Fibroblast of lung (primary cell): ENCODE measurements around the gene CYP2A6. TPM values are rescaled to one million over a fixed set of nuclear protein-coding genes. Genes with fewer than 3 reads are reported as not detected.
"Not testable (repeated sequence)": the region's sequence is repeated elsewhere in the genome, so short reads cannot be mapped to it uniquely, and the experiment has no call there.

Source experiments
- DNase-seq, 2 donors: peaks; one replicate each; pipeline versions ENCODE4 v3.0.0 to v3.0.0-alpha.2; 2010; ENCODE audit warnings: low read depth in 2 of 2
- H2AFZ ChIP-seq: 2 replicates; pipeline ENCODE4 v1.5.1; 2012; ENCODE audit warnings: low read length, control low read depth, inconsistent platforms
- H3K27ac ChIP-seq: 2 replicates; pipeline ENCODE4 v1.5.1; 2011; ENCODE audit warnings: low read length, control low read depth; ENCODE audit not compliant: insufficient read depth
- H3K27me3 ChIP-seq: 2 replicates; pipeline ENCODE4 v1.5.1; 2011; ENCODE audit warnings: mild to moderate bottlenecking, low read length; ENCODE audit not compliant: control insufficient read depth, insufficient read depth
- H3K36me3 ChIP-seq: 2 replicates; pipeline ENCODE4 v1.5.1; 2011; ENCODE audit warnings: low read length; ENCODE audit not compliant: control insufficient read depth, insufficient read depth
- H3K4me1 ChIP-seq: 2 replicates; pipeline ENCODE4 v1.5.1; 2011; ENCODE audit warnings: low read length; ENCODE audit not compliant: control insufficient read depth, insufficient read depth; ENCODE audit errors: extremely low read depth
- H3K4me2 ChIP-seq: 2 replicates; pipeline ENCODE4 v1.5.1; 2011; ENCODE audit warnings: low read length, control low read depth; ENCODE audit not compliant: insufficient read depth; ENCODE audit errors: extremely low read depth
- H3K4me3 ChIP-seq, 4 experiments: fragments of 200-600 bp in 1 of 4; sonication (generic) in 1 of 4; replicated peaks in 1 of 4; 2 replicates each; pipeline ENCODE4 v1.5.1; 2011 to 2016; ENCODE audit warnings: low read length in 4 of 4, low read depth in 3 of 4, mild to moderate bottlenecking in 3 of 4, control low read depth in 2 of 4, inconsistent platforms in 1 of 4, mixed read lengths in 1 of 4; ENCODE audit not compliant: insufficient read depth in 1 of 4; ENCODE audit errors: control extremely low read depth in 1 of 4
- H3K79me2 ChIP-seq: 2 replicates; pipeline ENCODE4 v1.5.1; 2012; ENCODE audit warnings: mild to moderate bottlenecking, low read length, inconsistent platforms; ENCODE audit not compliant: control insufficient read depth, insufficient read depth
- H3K9ac ChIP-seq: 2 replicates; pipeline ENCODE4 v1.5.1; 2011; ENCODE audit warnings: mild to moderate bottlenecking, low read length, control low read depth; ENCODE audit not compliant: insufficient read depth
- H3K9me3 ChIP-seq: 2 replicates; pipeline ENCODE4 v1.5.1; 2012; ENCODE audit warnings: low read depth, low read length; ENCODE audit not compliant: control insufficient read depth, insufficient read depth
- H4K20me1 ChIP-seq: 2 replicates; pipeline ENCODE4 v1.5.1; 2011; ENCODE audit warnings: low read length; ENCODE audit not compliant: control insufficient read depth, insufficient read depth; ENCODE audit errors: extremely low read depth
- EZH2 ChIP-seq: IDR thresholded peaks from 2 replicates; pipeline ENCODE4 v1.5.1; 2012; ENCODE audit warnings: low read length, control low read depth, mild to moderate bottlenecking; ENCODE audit errors: missing control alignments
- polyA plus RNA-seq, 2 donors: library from polyadenylated mRNA; depleted of rRNA in 1 of 2; stranded (reverse) in 1 of 2; unstranded in 1 of 2; fragments of >200 nt; gene quantifications; 2 replicates each; pipeline ENCODE4 v1.2.1, GENCODE V29; 2011 to 2012; ENCODE audit warnings: missing spikeins in 1 of 2
- total RNA-seq: library from RNA; depleted of rRNA; stranded (reverse); fragments of >200 nt; gene quantifications from 2 replicates; pipeline ENCODE4 v1.2.1, GENCODE V29; 2014
- TF ChIP-seq, protein P1 (sequence below), 2 donors: IDR thresholded peaks in 1 of 2; conservative IDR thresholded peaks in 1 of 2; 1 replicate in 1 of 2; 2 replicates in 1 of 2; pipeline ENCODE4 v1.5.1; 2011 to 2012; ENCODE audit warnings: low read length in 2 of 2, control low read depth in 1 of 2, inconsistent platforms in 1 of 2, low read depth in 1 of 2, mild to moderate bottlenecking in 1 of 2

CYP2A6 gene
- total and polyA plus RNA-seq, 2 donors (not counting 1 experiment from before 2014, with no cell fraction given): not detected

DNA sequence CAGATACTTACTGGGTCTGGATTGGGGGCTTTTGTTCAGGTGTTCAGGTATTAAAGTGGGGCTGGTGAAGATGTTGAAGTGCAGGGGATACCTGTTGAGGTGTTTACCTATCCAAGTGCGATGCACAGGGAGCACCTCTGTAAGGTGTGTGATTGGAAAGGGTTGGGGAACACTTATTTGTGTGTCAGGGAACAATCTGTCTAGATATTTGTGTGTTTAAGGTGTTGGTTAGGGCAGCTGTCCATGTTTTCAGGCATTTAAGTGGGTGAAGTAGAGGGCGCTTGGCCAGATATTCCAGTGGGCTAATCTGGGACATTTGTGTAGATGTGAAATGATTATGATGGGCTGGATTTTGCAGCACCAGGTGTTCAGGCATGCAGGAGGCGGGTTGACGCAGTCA lies 29.1 kb upstream of the CYP2A6 start:
- not testable (repeated sequence) for H3K4me1 ChIP-seq, H3K36me3 ChIP-seq, H3K4me3 ChIP-seq, H3K4me2 ChIP-seq, H4K20me1 ChIP-seq, DNase-seq, H3K79me2 ChIP-seq, H3K27me3 ChIP-seq, H3K9me3 ChIP-seq, H2AFZ ChIP-seq, H3K27ac ChIP-seq, H3K9ac ChIP-seq

GRCh38 chr19:40875526-40875951 lies 25.3 kb upstream of the CYP2A6 start:
- H3K36me3 ChIP-seq, H4K20me1 ChIP-seq, H3K9ac ChIP-seq, H3K9me3 ChIP-seq, H3K27ac ChIP-seq, H2AFZ ChIP-seq, H3K79me2 ChIP-seq, H3K4me1 ChIP-seq, H3K27me3 ChIP-seq, DNase-seq, H3K4me3 ChIP-seq, H3K4me2 ChIP-seq: not testable (repeated sequence)

DNA sequence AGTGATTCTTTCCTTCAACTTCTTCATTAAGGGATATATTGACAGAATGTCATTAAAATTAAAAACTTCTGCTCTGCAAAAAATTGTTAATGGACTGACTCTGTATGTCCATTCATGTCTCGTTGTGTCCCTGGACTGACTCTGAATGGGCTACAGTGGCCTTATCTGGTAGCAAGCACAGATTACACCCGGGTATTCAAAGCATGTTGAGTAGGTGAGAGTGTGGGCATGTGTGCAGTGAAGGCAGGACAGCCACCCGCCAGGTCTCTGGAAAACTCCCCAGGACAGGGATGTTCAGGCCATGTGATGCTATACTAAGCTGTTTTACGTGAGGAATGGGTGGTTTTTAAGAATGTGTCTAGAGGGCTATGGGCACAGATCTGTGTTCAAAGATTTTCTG lies 24.6 kb upstream of the CYP2A6 start:
- not testable (repeated sequence) for H3K36me3 ChIP-seq, H3K79me2 ChIP-seq, H3K4me2 ChIP-seq, H3K4me1 ChIP-seq, H3K9ac ChIP-seq, H3K27ac ChIP-seq, H3K4me3 ChIP-seq, H2AFZ ChIP-seq, H4K20me1 ChIP-seq, H3K27me3 ChIP-seq, DNase-seq, H3K9me3 ChIP-seq

DNA sequence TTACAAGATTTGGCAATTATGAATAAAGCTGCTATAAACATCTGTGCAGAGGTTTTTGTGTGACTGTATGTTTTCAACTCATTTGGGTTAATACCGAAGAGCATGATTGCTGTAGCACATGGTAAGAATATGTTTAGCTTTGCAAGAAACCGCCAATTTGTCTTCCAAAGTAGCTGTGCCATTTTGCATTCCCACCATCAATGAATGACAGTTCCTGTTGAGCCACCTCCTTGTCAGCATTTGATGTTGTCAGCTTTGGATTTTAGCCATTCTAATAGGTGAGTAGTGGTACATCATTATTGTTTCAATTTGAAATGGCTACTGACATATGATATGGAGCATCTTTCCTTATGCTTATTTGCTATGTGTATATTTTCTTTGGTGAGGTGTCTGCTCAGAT lies 23.6 kb upstream of the CYP2A6 start:
- H3K36me3 ChIP-seq: not testable (repeated sequence)

GRCh38 chr19:40872209-40872608 lies 22.0 kb upstream of the CYP2A6 start:
- H3K9me3 ChIP-seq: no peaks in the 10 kb centered on the region

More for the DNA sequence above, 23.6 kb upstream of the CYP2A6 start:
- not testable (repeated sequence) for H3K27ac ChIP-seq, H3K27me3 ChIP-seq, H3K4me3 ChIP-seq, H2AFZ ChIP-seq, H3K9me3 ChIP-seq, H3K9ac ChIP-seq, H3K4me2 ChIP-seq, H3K79me2 ChIP-seq, H3K4me1 ChIP-seq, DNase-seq, H4K20me1 ChIP-seq

More at GRCh38 chr19:40872209-40872608, 22.0 kb upstream of the CYP2A6 start:
- TF ChIP-seq EZH2: no peak
- TF ChIP-seq, protein P1, sequence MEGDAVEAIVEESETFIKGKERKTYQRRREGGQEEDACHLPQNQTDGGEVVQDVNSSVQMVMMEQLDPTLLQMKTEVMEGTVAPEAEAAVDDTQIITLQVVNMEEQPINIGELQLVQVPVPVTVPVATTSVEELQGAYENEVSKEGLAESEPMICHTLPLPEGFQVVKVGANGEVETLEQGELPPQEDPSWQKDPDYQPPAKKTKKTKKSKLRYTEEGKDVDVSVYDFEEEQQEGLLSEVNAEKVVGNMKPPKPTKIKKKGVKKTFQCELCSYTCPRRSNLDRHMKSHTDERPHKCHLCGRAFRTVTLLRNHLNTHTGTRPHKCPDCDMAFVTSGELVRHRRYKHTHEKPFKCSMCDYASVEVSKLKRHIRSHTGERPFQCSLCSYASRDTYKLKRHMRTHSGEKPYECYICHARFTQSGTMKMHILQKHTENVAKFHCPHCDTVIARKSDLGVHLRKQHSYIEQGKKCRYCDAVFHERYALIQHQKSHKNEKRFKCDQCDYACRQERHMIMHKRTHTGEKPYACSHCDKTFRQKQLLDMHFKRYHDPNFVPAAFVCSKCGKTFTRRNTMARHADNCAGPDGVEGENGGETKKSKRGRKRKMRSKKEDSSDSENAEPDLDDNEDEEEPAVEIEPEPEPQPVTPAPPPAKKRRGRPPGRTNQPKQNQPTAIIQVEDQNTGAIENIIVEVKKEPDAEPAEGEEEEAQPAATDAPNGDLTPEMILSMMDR (conservative IDR thresholded peaks at IDR 0.05 in 1 of 2, IDR thresholded peaks at IDR 0.05 in 1 of 2; ENCODE audit: low read depth in 1 of 2, low read length in 2 of 2): no peak
- no peaks in the 10 kb centered on the region for H3K27me3 ChIP-seq
- H4K20me1 ChIP-seq: no peaks in the 10 kb centered on the region
- DNase-seq: no peak
- no peak overlapping the region for H3K4me2 ChIP-seq
- H3K27ac ChIP-seq: no peak overlapping the region
- no peaks in the 10 kb centered on the region for H3K4me1 ChIP-seq
- H3K36me3 ChIP-seq: no peaks in the 10 kb centered on the region
- no peaks in the 10 kb centered on the region for H3K79me2 ChIP-seq
- no peak overlapping the region for H3K4me3 ChIP-seq
- H2AFZ ChIP-seq: no peak overlapping the region
- no peak overlapping the region for H3K9ac ChIP-seq
